NCI-H446 (cell line): ENCODE measurements around the gene SCARF2.
A peak's percentile ranks its signal among the peaks of the same experiment; 100 is the strongest.

ENCODE experiments used
- DNase-seq, 2 experiments: peaks; one replicate each; lab custom pipeline; 2025; lab: John Stamatoyannopoulos, UW

SCARF2 gene

DNA sequence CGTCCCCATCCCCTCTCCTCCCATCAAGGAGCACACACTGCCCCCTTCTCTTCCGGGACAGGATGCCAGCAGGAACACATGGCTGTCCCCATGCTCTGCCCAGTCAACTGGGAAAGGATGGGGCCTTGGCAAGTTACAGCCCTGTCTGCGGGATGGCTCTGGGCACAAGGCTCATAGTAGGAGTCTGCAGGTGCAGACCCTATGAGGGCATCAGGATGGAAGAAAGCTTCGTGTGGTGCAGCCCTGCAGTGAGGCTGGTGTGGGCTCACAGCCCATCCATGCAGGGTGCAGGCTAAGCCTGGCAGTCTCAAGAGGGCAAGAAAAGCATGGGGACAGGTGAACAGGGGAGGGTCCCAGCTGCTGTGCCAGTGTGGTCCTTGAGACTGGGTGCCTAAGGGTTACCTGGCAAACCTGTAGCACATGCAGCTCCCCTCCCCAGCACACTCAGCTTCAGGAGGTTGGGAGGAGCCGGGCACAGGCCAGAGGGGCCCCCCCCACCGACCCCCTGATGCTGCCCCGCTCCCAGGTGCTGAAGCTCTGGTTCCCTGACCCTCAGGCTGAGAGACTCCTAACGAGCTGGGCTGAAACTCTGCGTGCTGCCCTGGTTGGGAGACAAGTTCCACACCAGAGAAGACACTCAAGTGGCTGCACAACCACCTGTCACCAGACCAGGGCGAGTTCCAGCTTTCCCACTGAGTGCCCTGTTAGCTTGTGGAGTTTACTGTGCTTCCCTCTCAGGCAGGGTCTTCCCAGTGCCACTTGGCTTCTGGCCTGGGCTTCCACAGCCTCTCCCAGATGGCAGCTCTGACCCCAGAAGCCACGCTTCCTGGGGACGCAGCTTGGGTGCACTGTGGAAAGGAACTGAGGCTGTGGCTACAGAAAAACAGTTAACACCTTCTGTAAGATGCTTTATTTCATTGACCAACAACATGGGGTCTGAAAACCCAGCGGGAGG is 3.3 kb upstream of the SCARF2 start:
- DNase-seq = peak in 1 of 2 experiments; percentile 39

DNA sequence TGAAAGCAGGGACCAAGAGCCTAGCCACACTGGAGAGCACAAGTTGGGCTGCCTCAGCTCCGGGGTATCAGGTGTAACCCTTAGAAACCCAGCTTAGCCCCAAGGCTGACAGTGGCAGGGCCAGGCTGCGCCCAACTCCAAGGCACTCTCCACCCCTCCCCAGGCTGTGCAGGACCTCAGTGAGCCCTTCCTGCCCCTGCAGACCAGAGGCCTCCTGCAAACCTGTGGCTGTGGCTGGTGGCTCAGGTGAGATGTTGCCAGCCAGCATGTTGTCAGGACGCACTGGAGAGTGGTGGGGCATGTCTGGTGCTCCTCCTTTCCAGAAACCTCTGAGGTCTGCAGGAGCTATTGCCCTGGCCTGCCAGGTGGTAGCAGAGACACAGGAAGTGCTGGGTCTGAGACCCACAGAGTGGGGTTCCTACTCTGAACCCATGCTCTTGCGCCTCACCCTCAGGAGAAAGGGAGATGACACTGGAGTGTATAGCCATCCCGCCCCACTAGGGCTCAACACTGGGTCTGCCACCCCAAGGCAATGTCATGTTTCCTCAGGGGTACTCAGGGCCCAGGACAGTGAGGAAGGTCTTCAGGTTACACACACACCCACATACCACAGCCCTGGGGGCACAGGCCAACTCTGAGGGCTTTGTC is 2.4 kb upstream of the SCARF2 start:
- DNase-seq = no peak

DNA sequence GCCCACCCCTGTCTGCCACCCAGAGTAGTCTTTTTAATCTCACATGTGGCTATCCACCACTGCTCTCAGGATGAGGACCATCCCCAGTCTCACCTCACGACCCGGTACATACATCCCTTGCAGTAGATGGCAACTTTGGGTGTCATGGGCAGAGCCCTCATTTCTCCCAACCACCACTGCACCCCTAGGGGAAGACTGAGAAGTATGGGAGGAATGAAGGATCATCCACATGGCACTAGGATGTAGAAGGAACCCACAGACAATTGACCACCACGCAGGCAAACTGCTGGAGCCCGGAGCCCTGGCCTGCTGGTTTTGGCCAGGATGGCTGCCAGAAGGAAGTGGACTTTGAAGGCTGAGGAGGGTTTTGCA is 1.9 kb upstream of the SCARF2 start:
- DNase-seq = no peak

DNA sequence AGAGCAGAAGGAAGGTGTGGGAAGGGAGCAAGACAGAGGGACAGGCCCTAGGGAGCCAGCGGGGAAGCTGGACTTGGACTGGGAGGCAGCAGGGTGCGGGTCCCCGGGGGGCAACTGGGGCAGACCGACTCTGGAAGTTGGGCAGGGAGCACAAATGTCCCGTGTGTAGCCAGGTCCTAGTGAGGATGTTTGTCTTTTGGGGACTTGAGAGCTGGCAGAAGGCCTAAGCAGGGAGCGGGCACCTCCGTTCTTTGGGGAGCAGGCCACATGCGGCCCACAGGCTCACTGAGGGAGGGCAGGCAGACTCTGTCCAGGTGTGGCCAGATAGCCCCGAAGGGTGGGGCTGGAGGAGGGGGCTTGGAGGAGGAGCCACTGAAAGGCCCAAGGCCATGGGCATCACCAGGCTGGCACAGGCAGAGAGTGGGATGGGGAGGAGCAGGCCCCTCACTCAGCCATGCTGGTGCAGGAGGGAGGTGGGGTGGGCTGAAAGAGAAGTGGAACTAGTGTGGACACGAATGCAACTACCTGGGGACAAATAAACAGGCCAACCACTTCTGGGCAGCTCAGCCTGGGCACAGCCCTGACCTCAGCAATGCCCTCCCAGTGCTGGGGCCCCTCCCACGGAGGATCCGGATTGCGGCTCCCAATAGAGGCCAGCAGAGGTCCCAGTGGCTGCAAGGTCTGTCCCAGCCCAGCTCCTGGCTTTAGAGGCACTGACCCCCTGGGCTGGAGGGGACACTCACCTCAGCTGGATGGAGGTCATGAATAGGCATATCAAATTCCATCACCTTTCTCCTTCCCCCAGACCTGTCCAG is 1.3 kb upstream of the SCARF2 start:
- DNase-seq = no peak

DNA sequence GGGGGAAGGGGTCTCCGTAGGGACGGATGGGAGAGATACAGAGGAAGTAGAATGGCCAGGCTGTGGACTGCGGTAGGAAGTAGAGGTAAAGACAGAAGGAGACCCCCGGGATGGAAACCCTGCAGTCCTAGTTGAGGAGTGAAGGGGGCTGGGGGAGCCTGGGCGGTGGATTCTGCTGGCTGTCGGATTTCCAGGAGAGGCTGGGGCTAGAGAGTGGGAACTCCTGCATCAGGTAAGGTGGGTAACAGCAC is 727 bp upstream of the SCARF2 start:
- DNase-seq = no peak

DNA sequence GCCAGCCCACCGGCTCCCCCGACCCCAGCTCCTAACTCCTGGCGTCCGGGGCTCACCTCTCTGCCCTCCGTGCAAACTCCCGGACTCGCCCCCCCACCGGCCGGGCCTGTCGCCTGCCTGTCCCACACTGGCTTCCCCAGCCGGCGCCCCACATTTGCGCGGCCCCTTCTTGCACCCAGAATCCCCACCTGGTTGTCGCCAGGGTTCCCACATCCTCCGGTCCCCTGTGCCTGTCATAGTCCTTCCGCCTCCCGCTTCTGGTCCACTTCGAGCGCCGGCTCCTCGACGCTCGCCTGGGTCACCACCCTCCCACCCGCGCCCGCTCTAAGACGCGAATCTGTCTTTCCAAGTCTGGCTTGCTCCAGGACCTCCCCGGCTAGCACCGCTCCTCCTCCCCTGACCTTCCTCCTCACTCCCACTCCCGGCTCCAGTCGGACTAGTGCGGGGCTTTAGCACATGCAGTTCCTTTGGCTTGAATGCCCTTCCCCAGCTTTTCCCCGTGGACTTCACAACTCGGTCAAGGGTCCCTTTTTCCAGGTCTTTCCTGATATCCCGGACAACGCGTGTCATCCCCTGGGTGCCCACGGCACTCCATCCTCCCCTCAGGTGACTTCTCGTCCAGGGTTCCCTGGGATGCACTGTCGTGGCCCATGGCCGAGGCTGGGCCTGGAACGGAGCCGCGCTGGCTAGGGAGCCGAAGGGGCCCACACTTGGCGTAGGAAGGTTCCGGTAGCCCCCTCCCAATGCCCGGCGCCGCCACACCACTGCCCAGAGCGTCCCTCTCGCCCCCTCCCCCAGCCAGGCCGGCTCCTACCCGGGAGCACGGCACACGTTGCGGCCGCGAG is 635 bp downstream of the SCARF2 start:
- DNase-seq = no peak

DNA sequence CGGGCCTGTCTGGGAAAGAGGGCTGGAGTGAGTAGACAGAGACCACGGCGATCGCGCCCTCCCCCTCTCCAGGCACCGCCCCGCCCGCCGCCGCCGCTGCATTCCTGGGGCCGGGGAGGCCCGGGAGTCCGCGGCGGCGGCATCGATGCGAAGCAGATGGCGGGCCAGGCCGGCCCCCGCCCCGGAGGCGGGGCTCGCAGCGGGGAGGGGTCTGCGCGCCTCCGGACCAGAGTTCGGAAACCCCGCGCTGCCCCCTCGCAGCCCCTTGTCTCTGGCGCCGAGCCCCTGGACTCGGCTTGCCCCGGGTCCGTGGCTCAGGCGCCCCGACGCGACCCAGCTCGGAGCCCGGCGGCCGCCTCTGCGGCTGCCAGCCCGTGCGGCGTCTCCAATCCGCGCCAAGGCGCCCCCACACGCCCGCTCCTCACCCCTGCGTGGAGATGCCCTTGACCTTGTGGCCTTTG is 1.3 kb downstream of the SCARF2 start:
- DNase-seq = no peak

DNA sequence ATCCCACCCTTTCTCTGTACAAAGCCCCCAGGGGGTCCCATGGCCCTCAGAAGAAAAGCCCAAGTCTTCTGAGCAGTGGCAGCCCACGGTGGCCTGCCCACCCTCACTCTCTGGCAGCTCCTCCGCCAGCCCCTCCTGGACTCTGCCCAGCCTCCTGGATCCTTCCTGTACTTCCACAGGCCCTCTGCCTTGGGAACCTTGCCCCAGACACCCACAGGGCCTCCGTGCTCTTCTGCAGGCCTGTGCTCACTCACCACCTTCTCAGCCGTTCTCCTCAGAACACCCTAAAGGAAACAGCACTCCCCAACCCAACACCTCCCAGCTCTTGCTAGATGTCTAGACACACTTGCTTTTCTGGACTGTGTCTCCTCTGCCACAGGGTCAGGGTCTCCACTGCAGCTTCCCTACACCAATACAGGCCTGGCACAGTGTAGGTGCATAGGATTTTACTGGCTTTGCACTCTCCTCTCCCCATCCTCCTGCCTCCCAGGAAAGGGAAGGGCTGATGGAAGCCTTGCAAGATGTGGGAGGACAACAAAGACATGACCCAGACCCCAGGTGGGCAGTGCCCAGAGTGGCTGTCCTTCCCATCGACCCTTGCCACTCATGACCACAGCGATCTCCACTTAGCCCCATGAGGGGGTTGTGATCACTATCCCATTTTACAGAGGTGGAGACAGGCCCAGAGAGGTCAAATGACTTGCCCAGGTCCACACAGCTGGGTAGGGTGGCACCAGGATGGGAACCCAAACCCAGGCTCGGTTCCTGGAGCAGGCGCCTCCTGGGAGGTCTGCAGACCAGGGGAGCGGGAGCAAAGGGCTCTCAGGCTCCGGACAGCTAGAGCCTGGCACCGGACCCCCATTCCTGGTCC is 2.0 kb downstream of the SCARF2 start:
- no peak for DNase-seq

DNA sequence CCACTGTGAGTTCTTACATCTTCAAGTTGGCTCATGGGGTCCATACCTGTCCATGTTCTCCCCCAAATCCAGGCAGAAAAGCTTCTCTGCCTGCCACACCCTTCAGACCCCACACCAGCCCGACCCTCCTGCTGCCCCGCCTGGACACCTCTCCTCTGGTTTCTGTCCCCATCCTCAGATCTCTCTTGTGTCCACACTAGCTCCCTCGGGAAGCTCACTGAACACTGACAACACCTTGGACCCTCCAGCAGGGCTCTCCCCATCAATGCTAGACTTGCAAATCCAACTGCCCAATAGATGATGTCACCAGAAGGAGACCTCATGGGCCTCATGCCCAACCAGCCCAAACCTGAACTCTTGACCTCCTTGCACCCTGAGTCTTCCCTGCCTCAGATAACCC is 2.9 kb downstream of the SCARF2 start:
- DNase-seq = no peak

DNA sequence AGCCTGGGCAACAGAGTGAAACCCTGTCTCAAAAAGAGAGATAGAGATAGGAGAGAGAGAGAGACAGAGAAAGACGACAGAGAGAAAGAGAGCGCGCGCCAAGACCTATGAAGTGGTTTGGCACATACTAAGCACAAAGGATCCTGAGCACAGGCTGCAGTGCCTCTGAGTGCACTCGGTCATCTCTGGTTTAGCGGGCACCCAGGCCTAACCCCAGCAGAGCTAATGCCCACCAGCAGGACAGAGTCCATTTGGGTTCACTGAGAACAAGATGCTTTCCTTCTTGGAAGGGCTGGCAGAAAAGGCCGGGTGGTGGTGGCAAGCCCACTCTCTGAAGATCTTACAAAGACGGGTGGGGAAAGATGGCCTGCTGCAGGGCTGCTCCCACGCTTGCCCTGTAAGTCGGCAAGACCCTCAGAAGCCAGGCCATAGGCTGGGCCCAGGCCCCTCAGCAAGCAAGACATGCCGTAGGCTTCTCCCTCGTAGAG is 3.3 kb downstream of the SCARF2 start:
- DNase-seq = no peak

DNA sequence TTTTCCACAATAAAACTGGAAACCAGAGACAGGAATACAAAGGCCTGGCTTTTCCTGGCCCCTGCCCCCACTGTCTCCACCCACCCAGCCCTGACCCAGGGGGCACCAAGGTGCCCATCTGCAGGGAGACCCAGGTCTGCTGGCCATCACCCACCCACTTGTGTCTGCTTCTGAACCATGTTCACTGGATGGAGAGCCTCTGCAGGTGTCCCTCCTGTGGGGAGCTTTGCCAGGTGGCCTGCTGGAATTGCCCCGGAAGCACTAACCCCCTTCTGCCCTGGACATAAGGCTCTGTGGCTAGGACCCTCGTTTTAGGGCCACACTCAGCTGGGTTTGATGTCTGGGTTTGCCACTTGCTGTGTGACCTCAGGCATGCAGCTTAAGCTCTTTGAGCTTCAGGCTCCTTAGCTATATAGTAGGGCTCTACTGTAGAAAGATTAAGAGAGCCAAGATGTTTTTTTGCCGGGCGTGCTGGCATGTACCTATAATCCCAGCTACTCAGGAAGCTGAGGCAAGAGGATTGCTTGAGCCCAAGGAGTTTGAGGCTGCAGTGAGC is 3.9 kb downstream of the SCARF2 start:
- no peak for DNase-seq

DNA sequence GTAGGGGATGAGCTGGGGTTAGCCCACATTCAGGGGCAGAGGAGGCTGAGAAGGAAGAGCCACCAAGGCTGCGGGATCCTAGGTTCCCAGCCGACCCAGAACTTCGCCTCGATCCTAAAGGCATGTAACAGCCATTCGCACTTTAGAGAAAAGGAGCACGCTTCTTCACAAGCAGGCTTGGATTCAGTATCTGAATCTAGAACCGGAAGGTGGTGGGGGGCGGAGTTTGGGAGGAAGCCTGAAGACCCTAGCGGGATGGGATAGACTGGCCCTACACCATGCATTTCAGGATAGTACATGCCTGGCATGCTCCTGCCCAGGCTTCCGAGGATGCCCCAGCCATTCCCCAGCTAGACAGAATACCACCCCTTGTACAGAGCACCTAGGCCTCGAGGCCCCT is 4.4 kb downstream of the SCARF2 start:
- no peak for DNase-seq

DNA sequence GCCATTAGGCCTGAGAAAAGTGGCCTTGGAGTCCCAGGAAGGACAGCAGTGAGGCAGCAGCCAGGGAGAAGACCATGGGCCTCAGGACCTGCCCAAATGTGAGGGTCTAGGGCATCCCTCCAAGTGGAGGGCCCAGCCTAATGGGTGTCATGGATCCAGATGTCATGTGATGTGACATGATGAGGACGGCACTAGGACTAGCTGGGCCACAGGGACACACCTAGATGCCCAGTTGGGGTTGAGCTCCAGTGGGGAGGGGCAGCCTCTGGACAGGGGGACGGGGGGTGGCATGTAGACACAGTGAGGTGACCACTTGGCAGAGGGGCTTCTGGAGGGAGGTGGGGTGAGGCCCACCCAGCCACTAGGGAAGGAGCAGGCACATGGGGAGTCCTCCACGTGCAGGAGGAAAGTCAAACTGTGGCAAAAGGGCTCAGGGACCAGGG is 5.4 kb downstream of the SCARF2 start:
- no peak for DNase-seq

DNA sequence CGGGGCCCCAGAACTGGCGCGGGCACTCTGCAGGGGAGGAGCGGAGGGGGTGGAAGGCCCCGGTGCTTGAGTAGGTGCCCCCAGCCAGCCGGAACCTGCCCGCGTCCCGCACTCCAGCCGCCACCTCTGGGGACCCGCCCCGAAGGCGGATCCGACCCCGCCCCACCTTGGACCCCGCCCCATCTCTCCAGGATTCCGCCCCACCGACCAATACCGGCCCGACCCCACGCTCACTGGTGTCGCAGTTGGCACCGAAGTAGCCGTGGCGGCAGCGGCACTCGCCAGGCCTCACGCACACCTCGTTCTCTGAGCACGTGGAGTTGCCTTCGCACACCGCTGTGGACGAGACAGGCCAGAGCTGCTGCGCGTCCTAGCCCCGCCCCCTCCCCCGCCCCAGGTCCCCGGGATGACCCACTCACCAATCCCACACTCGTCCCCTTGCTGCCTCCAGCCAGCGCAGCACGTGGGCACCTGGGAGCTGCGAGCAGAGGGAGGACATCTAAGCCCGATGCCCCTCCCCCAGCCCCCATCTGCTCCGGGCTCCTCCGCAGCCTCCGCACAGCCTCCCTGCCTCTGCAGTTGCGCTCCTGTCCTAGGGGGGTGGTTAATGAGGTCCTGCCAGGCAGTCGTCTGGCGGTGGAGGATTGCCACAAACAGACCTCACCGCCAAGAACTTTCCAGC is 6.0 kb downstream of the SCARF2 start:
- DNase-seq = no peak

DNA sequence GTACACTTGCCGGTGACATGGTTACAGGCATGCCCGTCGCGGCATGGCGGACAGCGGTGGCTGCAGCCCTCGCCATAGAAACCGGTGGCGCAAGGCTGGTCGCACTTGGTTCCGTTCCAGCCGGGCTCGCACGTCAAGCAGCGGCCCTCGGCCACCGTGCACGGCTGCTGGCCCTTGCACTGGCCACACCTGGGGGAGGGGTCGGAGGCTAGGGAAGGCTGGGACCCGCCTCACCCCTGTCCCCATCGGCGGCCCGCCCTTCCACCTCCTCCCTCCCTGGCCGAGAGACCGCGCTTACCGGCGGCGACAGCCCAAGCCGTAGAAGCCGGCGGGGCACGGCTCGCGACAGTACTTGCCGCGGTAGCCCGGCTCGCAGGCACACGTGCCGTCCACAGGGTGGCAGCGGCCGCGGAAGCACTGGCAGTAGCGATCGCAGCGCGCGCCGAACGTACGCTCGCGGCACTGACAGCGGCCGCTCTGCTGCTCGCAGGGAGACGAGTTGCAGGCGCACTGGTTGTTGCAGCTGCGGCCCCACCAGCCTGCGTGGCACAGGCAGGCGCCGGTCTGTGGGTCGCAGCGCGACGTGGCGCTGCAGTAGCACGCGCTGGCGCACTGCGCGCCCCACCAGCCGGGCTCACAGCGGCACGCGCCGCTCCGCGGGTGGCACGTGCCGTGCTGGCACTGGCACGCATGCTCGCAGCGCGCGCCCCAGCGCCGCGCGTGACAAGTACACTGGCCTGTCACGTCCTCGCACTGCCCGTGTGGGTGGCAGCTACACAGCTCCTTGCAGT is 6.7 kb downstream of the SCARF2 start:
- DNase-seq = no peak

DNA sequence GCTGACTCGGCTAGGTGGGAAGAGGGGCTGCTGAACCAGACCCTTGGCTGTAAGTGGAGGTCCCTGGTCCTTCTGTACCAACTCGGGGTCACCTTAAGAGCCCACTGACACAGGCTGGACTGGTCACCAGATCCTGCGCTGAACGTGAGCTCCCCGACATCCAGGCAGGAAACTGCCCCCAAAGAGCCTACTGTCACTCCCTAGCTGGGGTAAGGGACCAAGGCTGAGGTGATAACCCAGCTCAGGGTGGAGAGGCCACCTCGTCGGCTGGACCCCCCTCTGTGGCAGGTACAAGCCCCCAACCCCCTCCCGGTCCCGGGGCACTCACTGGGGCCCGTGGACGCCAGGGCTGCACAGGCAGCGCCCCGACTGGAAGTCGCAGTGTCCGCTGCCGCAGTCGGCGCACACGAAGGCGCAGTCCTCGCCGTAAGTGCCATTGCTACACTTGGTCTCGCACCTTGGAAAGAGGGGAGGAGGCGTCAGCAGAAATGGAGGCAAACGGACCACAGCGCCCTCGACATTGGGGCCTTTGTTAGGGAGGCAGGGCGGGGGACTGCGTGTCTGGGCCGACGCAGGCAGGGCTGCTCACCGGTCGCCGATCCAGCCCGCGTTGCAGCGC is 7.4 kb downstream of the SCARF2 start:
- no peak for DNase-seq

DNA sequence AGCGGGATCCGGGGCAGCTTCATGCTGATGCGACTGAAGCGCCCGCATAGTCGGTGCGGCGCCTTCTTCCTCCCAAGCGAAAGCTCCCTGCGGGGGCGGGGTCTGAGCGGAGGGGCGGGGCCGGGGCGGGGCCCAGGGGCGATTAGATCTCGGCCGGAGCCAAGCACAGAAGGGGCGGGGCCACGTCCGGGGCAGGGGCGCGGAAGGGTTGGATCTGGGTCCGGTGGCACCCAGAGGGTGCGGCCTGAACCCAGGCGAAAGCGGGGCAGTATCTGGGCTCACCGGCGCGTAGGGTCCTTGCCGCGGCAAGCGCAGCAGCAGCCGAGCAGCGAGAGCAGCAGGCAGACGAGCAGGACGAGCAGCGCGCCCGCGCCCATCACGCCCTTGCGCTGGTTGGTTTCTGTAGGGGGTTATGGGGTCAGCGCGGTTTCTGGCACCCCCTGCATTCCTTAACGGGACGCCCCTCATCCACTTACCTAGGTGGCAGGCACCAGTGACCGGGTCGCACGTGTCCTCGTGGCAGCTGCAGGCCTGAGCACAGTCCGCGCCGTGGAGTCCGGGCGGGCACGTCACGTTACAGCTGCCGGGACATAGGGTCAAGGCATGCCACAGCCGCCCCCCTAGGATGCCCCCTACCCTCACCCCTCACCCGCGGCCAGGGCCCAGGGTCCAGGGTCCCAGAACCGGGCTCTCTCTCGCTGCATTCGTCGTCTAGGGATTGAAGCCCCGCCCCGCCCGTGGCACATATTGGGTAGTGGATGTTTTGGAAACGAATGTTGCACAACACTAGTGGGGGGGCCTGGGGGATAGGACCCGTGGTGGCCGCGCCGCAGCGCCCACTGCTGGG is 8.1 kb downstream of the SCARF2 start:
- DNase-seq = no peak
